HepG2 (cell line): ENCODE measurements around the gene SYTL5. TPM values are rescaled to one million over a fixed set of nuclear protein-coding genes. Genes with fewer than 3 reads are reported as not detected.

Experiments used
- ARNT2 ChIP-seq: sonication (generic); formaldehyde crosslinking; IDR thresholded peaks from 2 replicates; pipeline ENCODE4 v1.8.0; 2022; ENCODE audit warnings: mild to moderate bottlenecking, low read depth, missing genetic modification reagents, moderate library complexity
- DNMT1 ChIP-seq: sonication (generic); formaldehyde crosslinking; IDR thresholded peaks from 2 replicates; pipeline ENCODE4 v1.5.1; 2020; ENCODE audit warnings: mild to moderate bottlenecking, missing genetic modification reagents
- KAT8 ChIP-seq: IDR thresholded peaks from 2 replicates; pipeline ENCODE4 v1.6.1; 2016; ENCODE audit warnings: missing genetic modification reagents, missing compliant biosample characterization
- MED1 ChIP-seq: sonication (generic); formaldehyde crosslinking; IDR thresholded peaks from 2 replicates; pipeline ENCODE4 v1.4.0; 2020; ENCODE audit warnings: missing genetic modification reagents
- MTA3 ChIP-seq: sonication (generic); formaldehyde crosslinking; IDR thresholded peaks from 2 replicates; pipeline ENCODE4 v1.4.0; 2020; ENCODE audit warnings: missing genetic modification reagents
- NFYC ChIP-seq: IDR thresholded peaks from 2 replicates; pipeline ENCODE4 v1.6.1; 2016; ENCODE audit warnings: missing genetic modification reagents, missing compliant biosample characterization
- PHB2 ChIP-seq: fragments of 450-650 bp; IDR thresholded peaks from 2 replicates; pipeline ENCODE4 v1.6.1; 2018; ENCODE audit not compliant: partially characterized antibody
- PHF21A ChIP-seq: sonication (generic); formaldehyde crosslinking; IDR thresholded peaks from 2 replicates; pipeline ENCODE4 v1.5.0; 2020; ENCODE audit warnings: mild to moderate bottlenecking, missing genetic modification reagents
- SOX5 ChIP-seq: IDR thresholded peaks from 2 replicates; pipeline ENCODE4 v1.6.1; 2016; ENCODE audit warnings: borderline replicate concordance
- TRIM24 ChIP-seq: sonication (generic); formaldehyde crosslinking; IDR thresholded peaks from 2 replicates; pipeline ENCODE4 v1.8.0; 2022; ENCODE audit warnings: mild to moderate bottlenecking, missing genetic modification reagents
- ZNF552 ChIP-seq: sonication (generic); formaldehyde crosslinking; IDR thresholded peaks from 2 replicates; pipeline ENCODE4 v1.9.0; 2022; ENCODE audit warnings: missing genetic modification reagents, mild to moderate bottlenecking, borderline replicate concordance
- ZNF607 ChIP-seq: sonication (generic); formaldehyde crosslinking; IDR thresholded peaks from 2 replicates; pipeline ENCODE4 v1.5.1; 2020; ENCODE audit warnings: missing genetic modification reagents, mild to moderate bottlenecking, borderline replicate concordance
- ZNF709 ChIP-seq: sonication (generic); formaldehyde crosslinking; IDR thresholded peaks from 2 replicates; pipeline ENCODE4 v1.5.0; 2020; ENCODE audit warnings: mild to moderate bottlenecking, missing genetic modification reagents
- ZNF713 ChIP-seq: sonication (generic); formaldehyde crosslinking; IDR thresholded peaks from 2 replicates; pipeline ENCODE4 v1.4.0; 2020; ENCODE audit warnings: mild to moderate bottlenecking, missing genetic modification reagents
- ZNF737 ChIP-seq: sonication (generic); formaldehyde crosslinking; IDR thresholded peaks from 2 replicates; pipeline ENCODE4 v1.5.0; 2020; ENCODE audit warnings: missing genetic modification reagents, mild to moderate bottlenecking, borderline replicate concordance
- polyA plus RNA-seq, 8 experiments: library from polyadenylated mRNA; depleted of rRNA in 3 of 8; stranded (reverse) in 7 of 8; unstranded in 1 of 8; fragments of >200 nt; fragmentation: Illumina TruSeq in 4 of 8; extraction: Trizol in 4 of 8; gene quantifications; 2 replicates each; pipeline versions ENCODE4 v1.2.1 to v1.2.3, GENCODE V29; 2011 to 2016; ENCODE audit warnings: low read depth in 4 of 8, missing spikeins in 1 of 8, mixed read lengths in 1 of 8; ENCODE audit not compliant: insufficient read depth in 1 of 8
- total RNA-seq, 5 experiments: library from RNA; depleted of rRNA; stranded (reverse); fragments of >200 nt; fragmentation: Illumina TruSeq; extraction: Trizol; gene quantifications; 2 replicates each; pipeline ENCODE4 v1.2.3, GENCODE V29; 2016; ENCODE audit warnings: low read depth in 1 of 5
- TF ChIP-seq, protein P1 (sequence below): sonication (generic); formaldehyde crosslinking; IDR thresholded peaks from 2 replicates; pipeline ENCODE4 v1.8.1; 2023; ENCODE audit warnings: mild to moderate bottlenecking, missing genetic modification reagents
- TF ChIP-seq, protein P2 (sequence below): IDR thresholded peaks from 2 replicates; pipeline ENCODE4 v1.6.1; 2016; ENCODE audit warnings: low read depth, missing genetic modification reagents, missing compliant biosample characterization
- TF ChIP-seq, protein P3 (sequence below): sonication (generic); formaldehyde crosslinking; conservative IDR thresholded peaks from 2 replicates; pipeline ENCODE4 v1.4.0; 2020; ENCODE audit warnings: missing genetic modification reagents
- TF ChIP-seq, protein P4 (sequence below): sonication (generic); formaldehyde crosslinking; IDR thresholded peaks from 2 replicates; pipeline ENCODE4 v1.9.0; 2021; ENCODE audit warnings: missing genetic modification reagents, mild to moderate bottlenecking, borderline replicate concordance

Gene SYTL5
- total and polyA plus RNA-seq, 2 of the 13 experiments (the other 11 are each of a cell fraction or from before 2014, with no cell fraction given): not detected

DNA sequence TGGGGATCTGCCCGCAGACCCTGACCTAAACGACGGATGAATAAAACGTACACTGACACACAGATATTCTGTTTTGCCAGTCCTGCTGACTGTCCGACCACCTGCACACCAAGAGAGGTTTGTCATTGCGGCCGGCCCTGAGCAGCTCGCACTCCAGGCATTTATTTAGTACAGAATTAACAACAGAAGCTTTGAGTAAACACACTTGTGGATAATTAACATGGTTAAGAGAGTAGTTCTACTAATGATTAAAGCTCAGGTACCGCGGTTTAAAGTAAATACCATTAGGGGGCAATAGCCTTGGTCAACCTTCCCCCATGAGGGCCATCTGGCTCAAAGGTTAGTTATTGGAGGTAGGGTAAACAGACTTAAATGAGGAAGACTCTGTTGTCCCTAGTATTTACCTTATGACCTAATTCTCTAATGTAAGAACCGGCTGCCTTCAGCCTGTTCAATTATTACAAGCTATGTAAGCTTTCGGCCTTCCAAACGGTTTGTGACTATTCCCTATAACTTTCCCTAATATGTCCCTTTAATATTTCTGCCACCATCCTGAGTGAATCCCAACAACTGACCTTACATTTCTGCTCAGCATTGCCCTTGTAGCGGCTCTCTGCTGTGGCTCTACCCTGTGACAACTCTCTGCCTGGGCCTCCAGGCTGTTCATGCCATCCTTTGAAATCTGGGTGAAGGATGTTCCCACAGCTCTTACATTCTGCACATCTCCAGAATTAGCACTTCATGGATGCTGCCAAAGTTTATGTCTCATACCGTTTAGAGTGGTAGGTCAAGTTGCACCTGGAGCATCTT lies 46.9 kb upstream of the SYTL5 start (continued):
- TF ChIP-seq, protein P1, sequence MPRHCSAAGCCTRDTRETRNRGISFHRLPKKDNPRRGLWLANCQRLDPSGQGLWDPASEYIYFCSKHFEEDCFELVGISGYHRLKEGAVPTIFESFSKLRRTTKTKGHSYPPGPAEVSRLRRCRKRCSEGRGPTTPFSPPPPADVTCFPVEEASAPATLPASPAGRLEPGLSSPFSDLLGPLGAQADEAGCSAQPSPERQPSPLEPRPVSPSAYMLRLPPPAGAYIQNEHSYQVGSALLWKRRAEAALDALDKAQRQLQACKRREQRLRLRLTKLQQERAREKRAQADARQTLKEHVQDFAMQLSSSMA: no peak
- TF ChIP-seq, protein P2, sequence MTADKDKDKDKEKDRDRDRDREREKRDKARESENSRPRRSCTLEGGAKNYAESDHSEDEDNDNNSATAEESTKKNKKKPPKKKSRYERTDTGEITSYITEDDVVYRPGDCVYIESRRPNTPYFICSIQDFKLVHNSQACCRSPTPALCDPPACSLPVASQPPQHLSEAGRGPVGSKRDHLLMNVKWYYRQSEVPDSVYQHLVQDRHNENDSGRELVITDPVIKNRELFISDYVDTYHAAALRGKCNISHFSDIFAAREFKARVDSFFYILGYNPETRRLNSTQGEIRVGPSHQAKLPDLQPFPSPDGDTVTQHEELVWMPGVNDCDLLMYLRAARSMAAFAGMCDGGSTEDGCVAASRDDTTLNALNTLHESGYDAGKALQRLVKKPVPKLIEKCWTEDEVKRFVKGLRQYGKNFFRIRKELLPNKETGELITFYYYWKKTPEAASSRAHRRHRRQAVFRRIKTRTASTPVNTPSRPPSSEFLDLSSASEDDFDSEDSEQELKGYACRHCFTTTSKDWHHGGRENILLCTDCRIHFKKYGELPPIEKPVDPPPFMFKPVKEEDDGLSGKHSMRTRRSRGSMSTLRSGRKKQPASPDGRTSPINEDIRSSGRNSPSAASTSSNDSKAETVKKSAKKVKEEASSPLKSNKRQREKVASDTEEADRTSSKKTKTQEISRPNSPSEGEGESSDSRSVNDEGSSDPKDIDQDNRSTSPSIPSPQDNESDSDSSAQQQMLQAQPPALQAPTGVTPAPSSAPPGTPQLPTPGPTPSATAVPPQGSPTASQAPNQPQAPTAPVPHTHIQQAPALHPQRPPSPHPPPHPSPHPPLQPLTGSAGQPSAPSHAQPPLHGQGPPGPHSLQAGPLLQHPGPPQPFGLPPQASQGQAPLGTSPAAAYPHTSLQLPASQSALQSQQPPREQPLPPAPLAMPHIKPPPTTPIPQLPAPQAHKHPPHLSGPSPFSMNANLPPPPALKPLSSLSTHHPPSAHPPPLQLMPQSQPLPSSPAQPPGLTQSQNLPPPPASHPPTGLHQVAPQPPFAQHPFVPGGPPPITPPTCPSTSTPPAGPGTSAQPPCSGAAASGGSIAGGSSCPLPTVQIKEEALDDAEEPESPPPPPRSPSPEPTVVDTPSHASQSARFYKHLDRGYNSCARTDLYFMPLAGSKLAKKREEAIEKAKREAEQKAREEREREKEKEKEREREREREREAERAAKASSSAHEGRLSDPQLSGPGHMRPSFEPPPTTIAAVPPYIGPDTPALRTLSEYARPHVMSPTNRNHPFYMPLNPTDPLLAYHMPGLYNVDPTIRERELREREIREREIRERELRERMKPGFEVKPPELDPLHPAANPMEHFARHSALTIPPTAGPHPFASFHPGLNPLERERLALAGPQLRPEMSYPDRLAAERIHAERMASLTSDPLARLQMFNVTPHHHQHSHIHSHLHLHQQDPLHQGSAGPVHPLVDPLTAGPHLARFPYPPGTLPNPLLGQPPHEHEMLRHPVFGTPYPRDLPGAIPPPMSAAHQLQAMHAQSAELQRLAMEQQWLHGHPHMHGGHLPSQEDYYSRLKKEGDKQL (CRISPR knock-in tag): peak; percentile 94
- TF ChIP-seq, protein P3, sequence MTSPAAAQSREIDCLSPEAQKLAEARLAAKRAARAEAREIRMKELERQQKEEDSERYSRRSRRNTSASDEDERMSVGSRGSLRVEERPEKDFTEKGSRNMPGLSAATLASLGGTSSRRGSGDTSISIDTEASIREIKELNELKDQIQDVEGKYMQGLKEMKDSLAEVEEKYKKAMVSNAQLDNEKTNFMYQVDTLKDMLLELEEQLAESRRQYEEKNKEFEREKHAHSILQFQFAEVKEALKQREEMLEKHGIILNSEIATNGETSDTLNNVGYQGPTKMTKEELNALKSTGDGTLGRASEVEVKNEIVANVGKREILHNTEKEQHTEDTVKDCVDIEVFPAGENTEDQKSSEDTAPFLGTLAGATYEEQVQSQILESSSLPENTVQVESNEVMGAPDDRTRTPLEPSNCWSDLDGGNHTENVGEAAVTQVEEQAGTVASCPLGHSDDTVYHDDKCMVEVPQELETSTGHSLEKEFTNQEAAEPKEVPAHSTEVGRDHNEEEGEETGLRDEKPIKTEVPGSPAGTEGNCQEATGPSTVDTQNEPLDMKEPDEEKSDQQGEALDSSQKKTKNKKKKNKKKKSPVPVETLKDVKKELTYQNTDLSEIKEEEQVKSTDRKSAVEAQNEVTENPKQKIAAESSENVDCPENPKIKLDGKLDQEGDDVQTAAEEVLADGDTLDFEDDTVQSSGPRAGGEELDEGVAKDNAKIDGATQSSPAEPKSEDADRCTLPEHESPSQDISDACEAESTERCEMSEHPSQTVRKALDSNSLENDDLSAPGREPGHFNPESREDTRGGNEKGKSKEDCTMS (CRISPR knock-in tag): no peak
- TF ChIP-seq KAT8: peak; percentile 43
- peak; percentile 80; the same call in 1 of the 2 replicates for TF ChIP-seq SOX5 (CRISPR knock-in tag)
- no peak for TF ChIP-seq ARNT2 (CRISPR knock-in tag)
- no peak for TF ChIP-seq ZNF552 (CRISPR knock-in tag)
- TF ChIP-seq PHF21A (CRISPR knock-in tag): peak; percentile 66
- TF ChIP-seq MED1: peak; percentile 75
- TF ChIP-seq, protein P4, sequence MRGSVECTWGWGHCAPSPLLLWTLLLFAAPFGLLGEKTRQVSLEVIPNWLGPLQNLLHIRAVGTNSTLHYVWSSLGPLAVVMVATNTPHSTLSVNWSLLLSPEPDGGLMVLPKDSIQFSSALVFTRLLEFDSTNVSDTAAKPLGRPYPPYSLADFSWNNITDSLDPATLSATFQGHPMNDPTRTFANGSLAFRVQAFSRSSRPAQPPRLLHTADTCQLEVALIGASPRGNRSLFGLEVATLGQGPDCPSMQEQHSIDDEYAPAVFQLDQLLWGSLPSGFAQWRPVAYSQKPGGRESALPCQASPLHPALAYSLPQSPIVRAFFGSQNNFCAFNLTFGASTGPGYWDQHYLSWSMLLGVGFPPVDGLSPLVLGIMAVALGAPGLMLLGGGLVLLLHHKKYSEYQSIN (CRISPR knock-in tag): no peak
- TF ChIP-seq ZNF709: no peak
- no peak for TF ChIP-seq ZNF607
- TF ChIP-seq ZNF713 (CRISPR knock-in tag): no peak
- TF ChIP-seq MTA3: no peak
- TF ChIP-seq DNMT1: no peak
- TF ChIP-seq PHB2: no peak
- TF ChIP-seq ZNF737: no peak
- TF ChIP-seq TRIM24: no peak
- TF ChIP-seq NFYC (CRISPR knock-in tag): no peak
